OCI-LY1 (cell line): Measurements from ENCODE around the gene PARD6B.

Experiments
- CTCF ChIP-seq: fragments of 200-600 bp; sonication (generic), shearing (Covaris generic); IDR thresholded peaks from 2 replicates; pipeline ENCODE4 v1.5.1; 2017; ENCODE audit warnings: mild to moderate bottlenecking, antibody characterized with exemption, low read length, moderate library complexity, mixed read lengths
- EZH2 ChIP-seq: fragments of 200-600 bp; sonication (generic), shearing (Covaris generic); IDR thresholded peaks from 2 replicates; pipeline ENCODE4 v1.8.0; 2017; ENCODE audit warnings: borderline replicate concordance, mixed run types, mild to moderate bottlenecking, antibody characterized with exemption, low read length, moderate library complexity, mixed read lengths

- TF ChIP-seq CTCF: no peak
- TF ChIP-seq EZH2: no peak
Observed at GRCh38 chr20:50799890-50800550, 68.6 kb downstream of the PARD6B start.
